Small intestine (tissue), 7 donors: ENCODE measurements around the gene PCSK9. TPM values are rescaled to one million over a fixed set of nuclear protein-coding genes. Genes with fewer than 3 reads are reported as not detected.
"Not testable (repeated sequence)": the region's sequence is repeated elsewhere in the genome, so short reads cannot be mapped to it uniquely, and the experiment has no call there.

ENCODE experiments used
- DNase-seq, 2 donors: peaks; one replicate each; pipeline versions ENCODE4 v3.0.0 to v3.0.0-alpha.2; 2013
- FAIRE-seq: peaks from 2 replicates; lab custom pipeline; 2012; peaks lifted over from hg19 to GRCh38; lab: Jason Lieb, UNC
- H3K27ac ChIP-seq, 3 donors: one replicate each; pipeline ENCODE4 v1.5.1; 2013; ENCODE audit warnings: low read length in 2 of 3, mild to moderate bottlenecking in 2 of 3, control low read depth in 1 of 3, inconsistent platforms in 1 of 3, low read depth in 1 of 3, moderate library complexity in 1 of 3
- H3K27me3 ChIP-seq, 3 donors: one replicate each; pipeline ENCODE4 v1.6.1; 2013; ENCODE audit warnings: low read length in 3 of 3, inconsistent platforms in 1 of 3; ENCODE audit not compliant: control insufficient read depth in 3 of 3, insufficient read depth in 3 of 3
- H3K36me3 ChIP-seq, 3 donors: one replicate each; pipeline ENCODE4 v1.6.1; 2013; ENCODE audit warnings: low read length in 3 of 3, inconsistent platforms in 1 of 3, low read depth in 1 of 3, mild to moderate bottlenecking in 1 of 3, moderate library complexity in 1 of 3; ENCODE audit not compliant: control insufficient read depth in 3 of 3, insufficient read depth in 2 of 3
- H3K4me1 ChIP-seq, 3 donors: one replicate each; pipeline ENCODE4 v1.6.1; 2013; ENCODE audit warnings: low read length in 2 of 3, inconsistent platforms in 1 of 3, low read depth in 1 of 3, mild to moderate bottlenecking in 1 of 3, moderate library complexity in 1 of 3; ENCODE audit not compliant: control insufficient read depth in 3 of 3, insufficient read depth in 2 of 3
- H3K4me3 ChIP-seq, 3 donors: one replicate each; pipeline ENCODE4 v1.5.1; 2013; ENCODE audit warnings: low read length in 3 of 3, control low read depth in 1 of 3, inconsistent platforms in 1 of 3, low read depth in 1 of 3, mild to moderate bottlenecking in 1 of 3, moderate library complexity in 1 of 3
- H3K9me3 ChIP-seq, 2 donors: one replicate each; pipeline ENCODE4 v1.6.1; 2013; ENCODE audit warnings: low read depth in 1 of 2, low read length in 1 of 2; ENCODE audit not compliant: control insufficient read depth in 2 of 2, insufficient read depth in 1 of 2
- WGBS, 3 donors: extraction: QIAGEN DNeasy Blood & Tissue Kit; methylation state at CpG; one replicate each; pipeline ENCODE4 v1.1.7; 2013; 5-methylcytosine and 5-hydroxymethylcytosine counted together
- polyA plus RNA-seq, 4 donors: library from polyadenylated mRNA; stranded (reverse) in 3 of 4; unstranded in 1 of 4; fragments of 200-250 nt in 3 of 4; fragments of 120-200 nt in 1 of 4; gene quantifications; one replicate each; pipeline versions ENCODE4 v1.2.1 to v1.2.3, GENCODE V29; 2013
- donor health status: healthy with polysubstance abuse.
- donor health status: control.
- donor health status: control.
- donor health status: Bipolar disorder and iron deficiency.
- donor health status: healthy.

Gene PCSK9
- polyA plus RNA-seq, 4 donors, result 0.45 to 24.2 (median 2.2) TPM

DNA sequence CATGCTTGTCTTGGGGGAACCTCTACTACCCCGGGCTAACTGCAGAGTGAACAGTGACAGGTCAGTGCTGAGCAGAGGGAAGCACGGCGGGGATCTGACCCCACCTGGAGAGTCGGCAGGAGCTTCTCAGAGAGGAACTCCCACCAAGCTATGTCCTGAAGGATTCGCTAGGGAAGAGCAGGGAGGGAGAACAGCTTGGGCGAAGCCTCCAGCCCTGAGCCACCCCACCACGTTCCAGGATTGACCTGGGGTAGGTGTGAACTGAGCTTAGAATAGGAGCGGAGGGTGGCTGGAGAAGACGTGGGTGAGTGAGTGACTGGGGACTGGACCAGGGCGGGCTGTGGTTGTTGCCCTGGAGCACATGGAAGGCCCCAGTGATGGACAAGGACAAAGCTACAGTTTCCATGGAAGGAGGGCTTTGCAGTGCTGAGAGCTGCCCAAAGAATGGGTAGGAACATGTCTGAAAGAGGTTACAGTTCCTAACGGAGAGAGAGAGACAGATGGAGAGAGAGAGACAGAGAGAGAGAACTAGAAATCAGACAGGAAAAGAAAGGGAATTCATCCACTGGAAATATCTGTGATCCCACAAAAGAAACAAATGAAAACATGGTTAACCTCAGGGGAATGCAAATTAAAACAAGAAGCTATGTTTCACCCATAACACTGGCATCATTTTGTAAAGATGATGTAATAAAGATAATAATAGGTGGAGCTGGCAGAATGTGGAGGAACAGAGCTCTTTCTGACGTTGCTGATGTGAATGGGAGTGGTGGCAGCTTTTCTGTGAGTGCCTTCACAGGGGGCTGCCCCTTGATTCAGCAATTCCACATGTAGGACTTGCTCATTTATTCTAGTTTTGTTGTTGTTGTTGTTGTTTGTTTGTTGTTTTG, 23.4 kb upstream of the PCSK9 start:
- H3K4me3 ChIP-seq, result no peak overlapping the region
- peaks cover 0 to 4% of the 10 kb centered on the region in 2 donors for H3K9me3 ChIP-seq
- no peaks in the 10 kb centered on the region for H3K36me3 ChIP-seq
- H3K27ac ChIP-seq, result no peak overlapping the region
- H3K4me1 ChIP-seq, result peaks cover 0 to 6% (median 0%) of the 10 kb centered on the region in 3 donors
- H3K27me3 ChIP-seq, result peaks cover 0 to 10% (median 6%) of the 10 kb centered on the region in 3 donors
- 65 to 73% (median 72%) methylated on average over 12 of the region's 12 CpGs for WGBS, 3 donors
- DNase-seq (no peak), FAIRE-seq (no peak)

DNA sequence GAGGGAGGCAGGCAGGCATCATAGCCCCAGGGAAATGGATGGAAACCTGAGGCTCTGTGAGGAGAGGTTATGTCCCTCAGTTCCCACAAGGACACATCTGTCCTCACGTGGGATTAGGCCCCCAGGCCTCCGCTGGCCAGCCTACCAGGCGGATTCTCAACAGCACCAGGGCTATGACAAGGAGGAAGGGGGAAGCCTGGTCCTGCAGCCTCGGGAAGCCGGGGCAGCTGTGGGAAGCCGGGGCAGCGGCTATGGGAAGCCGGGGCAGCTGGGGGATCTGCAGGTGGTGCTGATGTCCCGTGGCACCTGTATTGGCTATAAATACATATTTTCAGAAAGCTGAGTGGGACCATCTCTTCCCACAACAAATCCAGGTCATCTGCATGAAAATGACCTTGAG, 21.0 kb upstream of the PCSK9 start:
- H3K27me3 ChIP-seq, result peaks cover 0 to 10% (median 6%) of the 10 kb centered on the region in 3 donors
- 85 to 89% (median 89%) methylated on average over 9 of the region's 9 CpGs for WGBS, 3 donors
- FAIRE-seq, result no peak
- peaks cover 0 to 4% of the 10 kb centered on the region in 2 donors for H3K9me3 ChIP-seq
- no peak overlapping the region for H3K27ac ChIP-seq
- peaks cover 0 to 9% (median 0%) of the 10 kb centered on the region in 3 donors for H3K4me1 ChIP-seq
- DNase-seq, result no peak
- H3K36me3 ChIP-seq, result peaks cover 0 to 2% (median 0%) of the 10 kb centered on the region in 3 donors
- H3K4me3 ChIP-seq, result no peak overlapping the region

DNA sequence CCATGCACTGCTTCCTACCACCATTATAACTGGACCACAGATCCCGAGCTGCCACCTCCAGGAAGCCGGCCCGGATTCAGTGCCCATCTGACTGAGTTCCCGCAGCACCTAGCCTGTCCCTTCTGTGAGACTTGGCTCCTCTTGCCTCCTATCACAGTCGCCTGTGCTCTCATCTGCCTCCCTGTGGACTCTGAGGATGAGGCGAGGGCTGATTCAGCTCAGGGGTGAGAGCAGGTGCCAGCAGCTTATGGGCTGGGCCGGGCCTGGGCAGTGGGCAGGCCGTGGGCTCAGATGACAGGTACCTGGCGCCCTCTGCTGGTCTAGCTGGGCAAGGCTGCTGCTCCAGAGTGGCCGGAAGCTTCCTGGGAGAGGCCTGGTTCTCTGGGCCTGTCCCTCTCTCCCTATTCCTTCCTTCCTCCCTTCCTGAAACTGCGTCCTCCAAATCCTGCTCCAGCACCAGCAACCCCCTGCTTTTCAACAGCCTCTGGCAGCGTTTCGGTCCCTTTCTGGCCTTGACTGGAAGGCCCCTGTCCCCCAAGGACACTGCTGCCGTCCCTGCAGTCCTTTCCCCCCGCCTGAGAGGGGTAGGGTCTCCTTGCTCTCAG, 17.3 kb upstream of the PCSK9 start:
- Histone ChIP-seq H3K27me3 (peaks cover 0 to 3% (median 0%) of the 10 kb centered on the region in 3 donors), H3K4me1 (peaks cover 0 to 9% (median 0%) of the 10 kb centered on the region in 3 donors), H3K4me3 (no peak overlapping the region), H3K36me3 (peaks cover 0 to 2% (median 0%) of the 10 kb centered on the region in 3 donors), H3K9me3 (peaks cover 0 to 4% of the 10 kb centered on the region in 2 donors), H3K27ac (no peak overlapping the region)
- FAIRE-seq (no peak), DNase-seq (peak; percentile 89 to 93)
- 34 to 44% (median 34%) methylated on average over 15 of the region's 15 CpGs for WGBS, 3 donors

DNA sequence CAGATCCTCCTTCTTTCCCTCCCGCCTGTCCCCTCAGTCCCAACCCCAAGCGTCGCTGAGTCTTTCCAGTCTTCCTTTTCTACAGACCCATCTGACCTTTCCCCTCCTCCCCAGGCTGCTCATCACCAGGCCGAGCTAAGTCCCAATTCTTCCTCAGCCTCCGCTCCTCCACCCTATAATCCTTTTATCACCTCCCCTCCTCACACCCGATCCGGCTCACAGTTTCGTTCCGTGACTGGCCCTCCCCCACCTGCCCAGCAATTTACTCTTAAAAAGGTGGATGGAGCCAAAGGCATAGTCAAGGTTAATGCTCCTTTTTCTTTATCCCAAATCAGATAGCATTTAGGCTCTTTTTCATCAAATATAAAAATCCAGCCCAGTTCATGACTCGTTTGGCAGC, 15.2 kb upstream of the PCSK9 start:
- H3K27ac ChIP-seq, H3K9me3 ChIP-seq, DNase-seq, H3K27me3 ChIP-seq, H3K4me1 ChIP-seq, H3K4me3 ChIP-seq, FAIRE-seq, H3K36me3 ChIP-seq: not testable (repeated sequence)
- 74 to 78% (median 77%) methylated on average over 7 to 9 of the region's 10 CpGs for WGBS, 3 donors

DNA sequence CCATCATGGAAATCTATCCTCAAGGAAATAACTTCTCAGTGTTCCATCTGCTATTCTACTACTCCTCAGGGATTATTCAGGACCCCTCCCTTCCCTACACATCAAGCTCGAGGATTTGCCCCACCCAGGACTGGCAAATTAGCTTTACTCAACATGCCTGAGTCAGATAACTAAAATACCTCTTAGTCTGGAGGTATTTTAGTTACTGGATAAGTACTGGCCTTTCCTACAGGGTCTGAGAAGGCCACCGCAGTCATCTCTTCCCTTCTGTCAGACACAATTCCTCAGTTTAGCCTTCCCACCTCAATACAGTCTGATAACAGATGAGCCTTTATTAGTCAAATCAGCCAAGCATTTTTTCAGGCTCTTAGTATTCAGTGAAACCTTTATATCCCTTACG, 12.7 kb upstream of the PCSK9 start:
- H3K4me3 ChIP-seq, H3K9me3 ChIP-seq, H3K27me3 ChIP-seq, FAIRE-seq, H3K27ac ChIP-seq, H3K4me1 ChIP-seq, H3K36me3 ChIP-seq, DNase-seq: not testable (repeated sequence)
- WGBS, 3 donors, result 66 to 86% (median 79%) methylated on average over 2 to 3 of the region's 3 CpGs

DNA sequence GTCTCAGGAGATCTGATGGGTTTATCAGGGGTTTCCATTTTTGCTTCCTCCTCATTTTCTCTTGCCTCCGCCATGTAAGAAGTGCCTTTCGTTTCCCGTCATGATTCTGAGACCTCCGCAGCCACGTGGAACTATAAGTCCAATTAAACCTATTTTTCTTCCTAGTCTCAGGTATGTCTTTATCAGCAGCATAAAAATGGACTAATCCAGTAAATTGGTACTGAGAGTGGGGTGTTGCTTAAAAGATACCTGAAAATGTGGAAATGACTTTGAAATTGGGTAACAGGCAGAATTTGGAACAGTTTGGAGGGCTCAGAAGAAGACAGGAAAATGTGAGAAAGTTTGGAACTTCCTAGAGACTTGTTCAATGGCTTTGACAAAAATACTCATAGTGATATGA, 8.2 kb upstream of the PCSK9 start:
- not testable (repeated sequence) for H3K27ac ChIP-seq, H3K36me3 ChIP-seq, H3K9me3 ChIP-seq, DNase-seq, H3K4me3 ChIP-seq, FAIRE-seq, H3K27me3 ChIP-seq
- H3K4me1 ChIP-seq, result peaks cover 0 to 14% (median 2%) of the 10 kb centered on the region in 3 donors
- WGBS, 3 donors, result 95 to 98% (median 96%) methylated on average over 5 of the region's 5 CpGs

DNA sequence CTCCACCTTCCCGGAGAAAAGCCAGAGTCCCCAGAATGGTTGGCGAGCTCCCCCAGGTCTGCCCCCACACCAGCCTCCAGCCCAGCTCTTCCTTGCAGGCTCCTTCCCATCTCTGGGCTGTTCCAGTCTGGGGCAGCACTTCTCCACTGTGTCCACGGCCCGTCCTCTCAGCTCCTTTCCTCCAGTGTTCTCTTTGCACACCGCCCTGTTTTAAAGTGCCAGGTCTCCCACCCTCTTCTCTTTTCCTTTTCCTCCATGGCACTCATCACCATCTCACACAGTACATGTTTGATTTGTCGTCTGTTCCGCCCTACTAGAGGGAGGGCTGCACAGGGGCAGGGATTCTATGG, 6.1 kb upstream of the PCSK9 start:
- H3K36me3 ChIP-seq, result no peaks in the 10 kb centered on the region
- H3K9me3 ChIP-seq, result no peaks in the 10 kb centered on the region
- H3K4me3 ChIP-seq, result no peak overlapping the region
- peaks cover 0 to 14% (median 2%) of the 10 kb centered on the region in 3 donors for H3K4me1 ChIP-seq
- H3K27me3 ChIP-seq, result peaks cover 0 to 1% (median 0%) of the 10 kb centered on the region in 3 donors
- H3K27ac ChIP-seq, result no peak overlapping the region
- FAIRE-seq (no peak), DNase-seq (no peak)
- WGBS, 3 donors, result 83 to 90% (median 85%) methylated on average over 7 of the region's 7 CpGs

DNA sequence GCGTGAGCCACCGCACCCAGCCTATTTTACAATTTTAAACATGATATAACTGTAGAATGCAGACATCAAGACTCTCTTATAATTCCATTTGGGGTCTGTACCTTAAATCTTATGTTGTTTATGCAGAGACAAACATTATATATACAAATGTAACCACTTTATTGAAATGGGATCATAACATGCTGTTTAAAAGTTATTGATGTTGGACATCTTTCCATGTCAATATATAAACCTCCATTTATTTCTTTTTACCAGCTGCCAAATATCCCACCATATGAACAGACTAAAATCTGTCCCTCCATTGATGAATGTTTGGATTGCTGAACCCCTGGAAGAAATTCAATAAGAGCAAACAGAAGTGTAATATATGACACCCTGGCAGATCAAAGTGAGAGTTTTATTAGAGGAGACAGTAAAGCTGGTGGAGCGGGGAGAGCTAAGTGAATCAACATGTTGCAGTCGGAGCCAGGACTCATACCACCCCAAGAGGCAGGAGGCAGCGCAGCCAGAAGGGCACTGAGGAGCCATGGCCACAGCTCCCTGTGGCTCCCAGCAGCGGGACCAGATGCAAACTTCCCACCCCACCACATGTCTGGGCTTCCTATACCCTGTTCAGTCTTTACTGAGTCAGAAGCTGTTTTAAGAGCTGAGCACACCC, 4.7 kb upstream of the PCSK9 start:
- H3K36me3 ChIP-seq, result no peaks in the 10 kb centered on the region
- WGBS, 3 donors, result 77 to 85% (median 82%) methylated on average over 6 of the region's 6 CpGs
- peaks cover 0 to 9% (median 6%) of the 10 kb centered on the region in 3 donors for H3K27me3 ChIP-seq
- H3K27ac ChIP-seq, result no peak overlapping the region
- no peak overlapping the region for H3K4me3 ChIP-seq
- peaks cover 0 to 22% (median 2%) of the 10 kb centered on the region in 3 donors for H3K4me1 ChIP-seq
- FAIRE-seq (no peak), DNase-seq (no peak)
- no peaks in the 10 kb centered on the region for H3K9me3 ChIP-seq
